Measurements from ENCODE around the gene DLD.

DNA sequence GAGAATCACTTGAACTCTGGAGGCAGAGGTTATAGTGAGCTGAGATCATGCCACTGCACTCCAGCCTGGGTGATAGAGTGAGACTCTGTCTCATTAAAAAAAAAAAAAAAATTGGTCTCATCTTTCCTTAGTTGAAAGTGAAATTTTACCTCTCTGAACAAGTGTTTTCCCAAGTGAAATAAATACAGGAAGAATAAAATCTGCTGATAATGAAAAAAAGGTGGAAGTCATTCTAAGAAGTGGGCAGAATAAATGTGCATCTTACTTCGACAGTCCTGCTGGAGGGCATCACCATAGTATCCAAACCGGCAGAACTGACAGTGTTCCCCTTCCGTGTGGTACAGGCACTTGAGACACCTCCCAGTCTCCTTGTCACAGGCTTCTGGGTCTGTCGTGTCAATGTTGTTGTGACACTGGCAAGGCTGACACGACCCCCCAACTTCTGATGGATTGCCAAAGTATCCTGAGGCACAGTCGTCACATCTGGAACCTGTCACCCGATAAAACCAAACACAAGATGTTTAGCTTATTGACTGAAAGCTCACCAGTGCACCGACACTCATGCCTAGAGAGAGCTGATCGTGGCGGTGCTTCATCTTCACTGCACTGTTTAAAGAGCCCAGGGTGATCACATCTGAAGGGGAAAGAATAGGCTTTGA lies 62.4 kb downstream of the DLD start:
- TF ChIP-seq CHD1 (IDR thresholded peaks at IDR 0.05; ENCODE audit: low read length) (no peak), MEF2D (tag; conservative IDR thresholded peaks at IDR 0.05; ENCODE audit: low read depth) (no peak), HDAC2 (IDR thresholded peaks at IDR 0.05) (no peak)
- TF ChIP-seq, protein P1, sequence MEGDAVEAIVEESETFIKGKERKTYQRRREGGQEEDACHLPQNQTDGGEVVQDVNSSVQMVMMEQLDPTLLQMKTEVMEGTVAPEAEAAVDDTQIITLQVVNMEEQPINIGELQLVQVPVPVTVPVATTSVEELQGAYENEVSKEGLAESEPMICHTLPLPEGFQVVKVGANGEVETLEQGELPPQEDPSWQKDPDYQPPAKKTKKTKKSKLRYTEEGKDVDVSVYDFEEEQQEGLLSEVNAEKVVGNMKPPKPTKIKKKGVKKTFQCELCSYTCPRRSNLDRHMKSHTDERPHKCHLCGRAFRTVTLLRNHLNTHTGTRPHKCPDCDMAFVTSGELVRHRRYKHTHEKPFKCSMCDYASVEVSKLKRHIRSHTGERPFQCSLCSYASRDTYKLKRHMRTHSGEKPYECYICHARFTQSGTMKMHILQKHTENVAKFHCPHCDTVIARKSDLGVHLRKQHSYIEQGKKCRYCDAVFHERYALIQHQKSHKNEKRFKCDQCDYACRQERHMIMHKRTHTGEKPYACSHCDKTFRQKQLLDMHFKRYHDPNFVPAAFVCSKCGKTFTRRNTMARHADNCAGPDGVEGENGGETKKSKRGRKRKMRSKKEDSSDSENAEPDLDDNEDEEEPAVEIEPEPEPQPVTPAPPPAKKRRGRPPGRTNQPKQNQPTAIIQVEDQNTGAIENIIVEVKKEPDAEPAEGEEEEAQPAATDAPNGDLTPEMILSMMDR (IDR thresholded peaks at IDR 0.05 in 2 of 3, conservative IDR thresholded peaks at IDR 0.05 in 1 of 3; ENCODE audit: insufficient read depth in 2 of 3, low read depth in 1 of 3, low read length in 3 of 3) = no peak
